GM12875 (cell line): ENCODE data around the gene ARPP19.
A peak's percentile ranks its signal among the peaks of the same experiment; 100 is the strongest.
"Not testable (repeated sequence)": the region's sequence is repeated elsewhere in the genome, so short reads cannot be mapped to it uniquely, and the experiment has no call there.

Experiments used
- H3K4me3 ChIP-seq: one replicate; pipeline ENCODE4 v1.5.1; 2011; ENCODE audit warnings: low read depth, low read length, control low read depth
- CTCF ChIP-seq: IDR thresholded peaks from 2 replicates; pipeline ENCODE4 v1.5.1; 2011; ENCODE audit warnings: low read depth, mild to moderate bottlenecking, control low read depth, inconsistent platforms, low read length, moderate library complexity, borderline replicate concordance; ENCODE audit not compliant: insufficient read depth

ARPP19 gene

GRCh38 chr15:52568601-52569585 is at the start of gene ARPP19:
TSS of gene ARPP19 (minus strand) at chr15:52569030. CDS start at chr15:52568892, 138 bp downstream.
- H3K4me3 ChIP-seq = peak within 1 kb of the TSS; percentile 78
- no peak for TF ChIP-seq CTCF

- no peak for TF ChIP-seq CTCF
- no peak overlapping the region for H3K4me3 ChIP-seq
Measured at GRCh38 chr15:52617026-52617425, 48.2 kb upstream of the ARPP19 start.

GRCh38 chr15:52615302-52615701 is 46.5 kb upstream of the ARPP19 start:
- TF ChIP-seq CTCF = no peak
- no peak overlapping the region for H3K4me3 ChIP-seq

GRCh38 chr15:52609593-52609992 is 40.8 kb upstream of the ARPP19 start:
- no peak overlapping the region for H3K4me3 ChIP-seq
- no peak for TF ChIP-seq CTCF

GRCh38 chr15:52584414-52584813 is 15.6 kb upstream of the ARPP19 start:
- TF ChIP-seq CTCF = no peak

GRCh38 chr15:52579852-52580251 is 11.0 kb upstream of the ARPP19 start:
- no peak for TF ChIP-seq CTCF
- no peak overlapping the region for H3K4me3 ChIP-seq

More at GRCh38 chr15:52584414-52584813, 15.6 kb upstream of the ARPP19 start:
- H3K4me3 ChIP-seq = no peak overlapping the region

GRCh38 chr15:52576692-52577091 is 7.9 kb upstream of the ARPP19 start:
- TF ChIP-seq CTCF = no peak
- H3K4me3 ChIP-seq = no peak overlapping the region

- not testable (repeated sequence) for H3K4me3 ChIP-seq
Measured at GRCh38 chr15:52575573-52575972, 6.7 kb upstream of the ARPP19 start.
